Left cardiac atrium (tissue), 4 donors: ENCODE measurements around the gene PCBD2. TPM values are rescaled to one million over a fixed set of nuclear protein-coding genes. Genes with fewer than 3 reads are reported as not detected.
"Not testable (repeated sequence)": the region's sequence is repeated elsewhere in the genome, so short reads cannot be mapped to it uniquely, and the experiment has no call there.

Experiments
- ATAC-seq, 2 donors: fragments of 200-7000 bp; cut with Tn5 transposase; one replicate each; pipeline ENCODE4 v1.9.1; 2020; ENCODE audit warnings: mild to moderate bottlenecking in 2 of 2, moderate library complexity in 2 of 2
- DNase-seq: peaks from one replicate; pipeline ENCODE4 v3.0.0-alpha.2; 2020
- intact Hi-C, 2 donors: fragments of 100-400 bp; cut with DNase I; formaldehyde crosslinking; loops; one replicate each; pipeline versions ENCODE4 v1.14.1 to v1.15.1; 2022 to 2023
- long read RNA-seq: library from polyadenylated mRNA; unstranded; transcript quantifications from one replicate; pipeline ENCODE4 v2.0.0, GENCODE V29; 2021
- total RNA-seq, 2 donors: library from RNA; stranded (reverse); fragmentation: NEBNext Ultra II Directional; extraction: Animal tissue kit (Norgen Biotek cat#: 25700); gene quantifications; one replicate each; pipeline ENCODE4 v1.2.1, GENCODE V29; 2021
- donor health status: DM: no; HTN: yes; CAD: no.
- donor health status: DM: no; HTN: yes; CAD: no; lungs with severe emphysema.
- donor health status: DM: yes; HTN: yes; CAD: no.
- donor health status: Dilated cardiomyopathy.

PCBD2 gene
- 10 to 100 TPM; 17.3 to 18.8 TPM for total RNA-seq
- long read RNA-seq, transcript PCBD2-201 (4 exons, 1,223 nt): major isoform, 24 of 27 reads
- long read RNA-seq, partial matches to known transcripts: 0 of 27 reads
- long read RNA-seq, other reads (novel, unspliced or antisense): 3 of 27 reads

GRCh38 chr5:134904610-134905245, at the start of gene PCBD2:
Gene PCBD2, plus strand, starts transcription at chr5:134905131. Its CDS starts 9 bp downstream, at chr5:134905140.
- intact Hi-C loops: loop anchor here in 1 of 2 donors (2.0 to 5.0 kb wide), 3 partner anchors 30 to 167 kb away; partner anchors contain the start of genes CAMLG and TXNDC15
- DNase-seq: peak; percentile 94
- ATAC-seq: peak; percentile 94

GRCh38 chr5:134856465-134856864, 48.5 kb upstream of the PCBD2 start:
- ATAC-seq, DNase-seq, intact Hi-C loops: not testable (repeated sequence)

DNA sequence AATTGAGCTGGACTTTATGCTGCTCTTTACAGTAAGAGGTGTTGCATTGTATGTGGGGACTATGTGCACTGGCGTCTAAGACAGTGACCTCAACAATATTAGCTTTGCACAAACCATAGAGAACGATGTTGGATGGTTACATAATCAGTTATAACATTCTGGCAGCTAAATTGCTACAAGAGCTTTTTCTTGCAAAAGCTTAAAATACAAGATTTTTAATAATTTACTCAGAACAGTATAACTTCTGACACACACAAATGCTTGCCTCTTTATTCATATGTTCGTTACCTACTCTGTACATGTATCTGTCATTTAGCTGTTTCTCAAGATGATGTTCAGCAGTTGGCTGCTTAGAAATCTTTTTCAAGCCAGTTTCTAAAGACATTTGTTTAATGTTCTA, 47.5 kb upstream of the PCBD2 start:
- no peak for DNase-seq
- intact Hi-C loops: no loop called here
- ATAC-seq: no peak

GRCh38 chr5:134864707-134865106, 40.2 kb upstream of the PCBD2 start:
- ATAC-seq (no peak), DNase-seq (no peak)
- intact Hi-C loops: no loop called here

DNA sequence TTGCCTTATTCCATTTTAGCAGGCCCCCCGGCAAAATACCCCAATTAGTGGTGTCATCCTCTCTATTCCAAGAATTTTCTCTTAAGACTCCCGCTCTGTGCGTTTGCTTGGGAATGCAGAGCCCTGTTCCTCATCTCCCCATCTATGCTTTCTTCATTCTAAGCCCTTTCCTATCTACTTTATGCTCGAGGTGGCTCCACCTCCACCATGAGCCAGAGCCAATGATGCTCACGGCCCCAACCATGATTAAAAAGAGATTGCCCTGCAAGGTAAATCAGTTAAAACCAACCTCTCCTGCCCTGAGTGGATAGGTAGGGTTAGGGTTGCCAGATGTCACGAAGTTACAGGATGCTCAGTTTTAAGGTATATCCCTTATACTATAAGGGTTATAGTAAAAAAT, 31.4 kb upstream of the PCBD2 start:
- intact Hi-C loops: no loop called here
- DNase-seq (no peak), ATAC-seq (no peak)

- peak; percentile 92 for DNase-seq
- intact Hi-C loops: loop anchor here in 1 of 2 donors (2.0 kb wide), 1 partner anchor 31 kb away; the partner anchor contains the start of gene PCBD2
These were observed 30.7 kb upstream of the PCBD2 start, which contains the start of gene TXNDC15 for GRCh38 chr5:134873987-134874830. Gene TXNDC15, plus strand, starts transcription at chr5:134874371. Its CDS starts 57 bp downstream, at chr5:134874428.

GRCh38 chr5:134874831-134875655, 29.9 kb upstream of the PCBD2 start:
- intact Hi-C loops: loop anchor here in 1 of 2 donors (2.0 kb wide), 1 partner anchor 30 kb away; the partner anchor contains the start of gene PCBD2
- DNase-seq: peak; percentile 76
- ATAC-seq: peak; percentile 66 to 88

More at GRCh38 chr5:134873987-134874830, 30.7 kb upstream of the PCBD2 start, which contains the start of gene TXNDC15:
- ATAC-seq: peak; percentile 96 to 98

DNA sequence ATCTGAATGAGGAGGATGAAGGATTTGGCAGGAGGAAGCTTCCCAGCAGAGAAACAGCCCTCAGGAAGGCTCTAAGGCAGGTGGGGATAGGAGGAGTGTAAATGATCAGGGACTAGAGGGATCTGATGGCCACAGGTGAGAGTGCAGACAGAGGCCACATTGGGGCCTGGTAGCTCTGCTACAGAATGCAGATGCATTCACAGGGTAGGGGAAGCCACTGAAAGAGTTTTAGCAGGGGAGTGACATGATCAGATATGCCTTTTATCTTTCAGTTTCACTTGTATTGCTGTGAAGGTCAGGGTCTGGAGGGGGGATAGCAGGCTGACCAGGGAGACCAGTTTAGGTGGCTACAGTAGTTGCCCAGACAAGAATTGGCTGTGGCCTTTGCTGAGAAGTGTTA, 27.8 kb upstream of the PCBD2 start:
- DNase-seq: no peak
- ATAC-seq: no peak
- intact Hi-C loops: no loop called here

DNA sequence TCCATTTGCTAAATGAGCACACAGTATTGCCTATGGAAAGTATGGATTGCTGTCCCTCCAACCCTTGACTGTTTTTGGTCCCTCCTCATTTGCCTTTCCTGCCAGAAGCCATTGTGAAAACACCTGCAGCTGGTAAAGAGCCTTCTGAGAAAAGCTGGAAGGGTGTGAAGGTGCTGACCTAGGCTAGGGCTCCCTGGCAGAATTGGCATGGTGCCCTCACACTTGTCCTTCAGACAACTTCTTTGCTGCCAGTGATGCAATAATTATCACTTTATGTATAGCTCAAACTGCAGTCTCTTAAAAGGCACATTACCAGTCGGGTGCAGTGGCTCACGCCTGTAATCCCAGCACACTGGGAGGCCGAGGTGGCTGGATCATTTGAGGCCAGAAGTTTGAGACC, 26.5 kb upstream of the PCBD2 start:
- intact Hi-C loops: no loop called here

GRCh38 chr5:134879456-134879855, 25.5 kb upstream of the PCBD2 start:
- intact Hi-C loops: no loop called here
- DNase-seq (no peak), ATAC-seq (no peak)

More for the DNA sequence above, 26.5 kb upstream of the PCBD2 start:
- ATAC-seq (no peak), DNase-seq (no peak)

GRCh38 chr5:134880937-134881336, 24.0 kb upstream of the PCBD2 start:
- ATAC-seq, intact Hi-C loops, DNase-seq: not testable (repeated sequence)

DNA sequence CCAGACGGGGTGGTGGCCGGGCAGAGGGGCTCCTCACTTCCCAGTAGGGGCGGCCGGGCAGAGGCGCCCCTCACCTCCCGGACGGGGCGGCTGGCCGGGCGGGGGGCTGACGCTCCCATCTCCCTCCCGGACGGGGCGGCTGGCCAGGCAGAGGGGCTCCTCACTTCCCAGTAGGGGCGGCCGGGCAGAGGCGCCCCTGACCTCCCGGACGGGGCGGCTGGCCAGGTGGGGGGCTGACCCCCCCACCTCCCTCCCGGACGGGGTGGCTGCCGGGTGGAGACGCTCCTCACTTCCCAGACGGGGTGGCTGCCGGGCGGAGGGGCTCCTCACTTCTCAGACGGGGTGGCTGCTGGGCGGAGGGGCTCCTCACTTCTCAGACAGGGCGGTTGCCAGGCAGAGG, 23.2 kb upstream of the PCBD2 start:
- DNase-seq, ATAC-seq, intact Hi-C loops: not testable (repeated sequence)

DNA sequence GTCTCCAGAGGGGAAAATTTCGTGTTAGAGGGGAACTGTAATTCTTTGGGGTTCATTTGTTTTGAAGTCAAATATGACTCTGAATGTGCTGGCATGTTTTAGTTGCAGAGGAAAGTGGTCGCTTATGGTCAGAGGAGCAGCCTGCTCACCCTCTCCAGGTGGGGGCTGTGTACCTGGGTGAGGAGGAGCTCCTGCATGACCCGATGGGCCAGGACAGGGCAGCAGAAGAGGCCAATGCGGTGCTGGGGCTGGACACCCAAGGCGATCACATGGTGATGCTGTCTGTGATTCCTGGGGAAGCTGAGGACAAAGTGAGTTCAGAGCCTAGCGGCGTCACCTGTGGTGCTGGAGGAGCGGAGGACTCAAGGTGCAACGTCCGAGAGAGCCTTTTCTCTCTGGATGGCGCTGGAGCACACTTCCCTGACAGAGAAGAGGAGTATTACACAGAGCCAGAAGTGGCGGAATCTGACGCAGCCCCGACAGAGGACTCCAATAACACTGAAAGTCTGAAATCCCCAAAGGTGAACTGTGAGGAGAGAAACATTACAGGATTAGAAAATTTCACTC, 17.3 kb upstream of the PCBD2 start:
- ATAC-seq (no peak), DNase-seq (no peak)
- intact Hi-C loops: no loop called here

DNA sequence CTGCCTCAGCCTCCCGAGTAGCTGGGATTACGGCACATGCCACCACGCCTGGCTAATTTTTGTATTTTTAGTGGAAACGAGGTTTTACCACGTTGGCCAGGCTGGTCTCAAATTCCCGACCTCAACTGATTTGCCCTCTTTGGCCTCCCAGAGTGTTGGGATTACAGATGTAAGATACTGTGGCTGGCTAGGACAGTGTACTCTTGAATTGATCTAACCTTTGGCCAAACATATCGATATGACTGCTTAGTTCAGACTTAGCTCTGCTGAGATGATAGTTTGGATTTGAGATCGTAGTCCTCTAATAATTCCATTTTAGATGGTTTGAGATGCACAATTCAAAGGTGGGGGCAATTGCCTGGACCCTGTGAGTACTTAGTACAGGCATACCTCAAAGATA, 15.6 kb upstream of the PCBD2 start:
- no peak for DNase-seq
- ATAC-seq: no peak
- intact Hi-C loops: no loop called here

GRCh38 chr5:134891473-134891872, 13.5 kb upstream of the PCBD2 start:
- DNase-seq (no peak), ATAC-seq (no peak)
- intact Hi-C loops: no loop called here

GRCh38 chr5:134892282-134892681, 12.6 kb upstream of the PCBD2 start:
- intact Hi-C loops: no loop called here
- ATAC-seq (no peak), DNase-seq (no peak)

- ATAC-seq (no peak), DNase-seq (no peak)
- intact Hi-C loops: no loop called here
These were observed 12.0 kb upstream of the PCBD2 start for GRCh38 chr5:134892926-134893325.

GRCh38 chr5:134893748-134894505, 11.0 kb upstream of the PCBD2 start:
- DNase-seq (no peak), ATAC-seq (no peak)
- intact Hi-C loops: no loop called here
